Trophoblast cell (in vitro differentiated cells and primary cell): Measurements from ENCODE around the gene POP5.

Experiments
- DNase-seq, 2 donors: peaks; one replicate each; pipeline ENCODE4 v3.0.0-alpha.2; 2016
- H2AFZ ChIP-seq: 2 replicates; pipeline ENCODE4 v1.6.1; 2013; ENCODE audit warnings: low read length, moderate library complexity, mild to moderate bottlenecking; ENCODE audit not compliant: insufficient read depth, poor library complexity
- H2AK5ac ChIP-seq: 2 replicates; pipeline ENCODE4 v1.6.1; 2013; ENCODE audit warnings: mild to moderate bottlenecking, low read length
- H2BK120ac ChIP-seq: 2 replicates; pipeline ENCODE4 v1.6.1; 2013; ENCODE audit warnings: low read length, mild to moderate bottlenecking, moderate library complexity; ENCODE audit not compliant: insufficient read depth, poor library complexity
- H2BK12ac ChIP-seq: 2 replicates; pipeline ENCODE4 v1.6.1; 2013; ENCODE audit warnings: mild to moderate bottlenecking, low read length, moderate library complexity
- H2BK5ac ChIP-seq: 2 replicates; pipeline ENCODE4 v1.6.1; 2013; ENCODE audit warnings: low read length, low read depth, moderate library complexity, mild to moderate bottlenecking; ENCODE audit not compliant: poor library complexity
- H3K14ac ChIP-seq: 2 replicates; pipeline ENCODE4 v1.6.1; 2013; ENCODE audit warnings: mild to moderate bottlenecking, low read length
- H3K18ac ChIP-seq: 2 replicates; pipeline ENCODE4 v1.6.1; 2013; ENCODE audit warnings: mild to moderate bottlenecking, low read length
- H3K23ac ChIP-seq: 2 replicates; pipeline ENCODE4 v1.6.1; 2013; ENCODE audit warnings: low read length
- H3K27ac ChIP-seq: 2 replicates; pipeline ENCODE4 v1.5.1; 2013; ENCODE audit warnings: low read depth, mild to moderate bottlenecking, inconsistent platforms, low read length, moderate library complexity
- H3K27me3 ChIP-seq: 2 replicates; pipeline ENCODE4 v1.6.1; 2013; ENCODE audit warnings: inconsistent platforms, mild to moderate bottlenecking, low read length, moderate library complexity; ENCODE audit not compliant: insufficient read depth
- H3K36me3 ChIP-seq, 2 experiments: 1 replicate in 1 of 2; 2 replicates in 1 of 2; pipeline ENCODE4 v1.6.1; 2013; ENCODE audit warnings: low read length in 2 of 2, mild to moderate bottlenecking in 2 of 2, moderate library complexity in 1 of 2; ENCODE audit not compliant: insufficient read depth in 2 of 2, control insufficient read depth in 1 of 2
- H3K4ac ChIP-seq: 2 replicates; pipeline ENCODE4 v1.6.1; 2013; ENCODE audit warnings: low read depth, mild to moderate bottlenecking, low read length, moderate library complexity
- H3K4me1 ChIP-seq, 2 experiments: 1 replicate in 1 of 2; 2 replicates in 1 of 2; pipeline ENCODE4 v1.6.1; 2013; ENCODE audit warnings: low read length in 2 of 2, mild to moderate bottlenecking in 2 of 2, moderate library complexity in 1 of 2; ENCODE audit not compliant: insufficient read depth in 2 of 2, control insufficient read depth in 1 of 2
- H3K4me2 ChIP-seq: 2 replicates; pipeline ENCODE4 v1.6.1; 2013; ENCODE audit warnings: inconsistent platforms, mild to moderate bottlenecking, low read length, moderate library complexity
- H3K4me3 ChIP-seq: 2 replicates; pipeline ENCODE4 v1.5.1; 2013; ENCODE audit warnings: mild to moderate bottlenecking, low read depth, low read length, inconsistent platforms
- H3K79me1 ChIP-seq: one replicate; pipeline ENCODE4 v1.6.1; 2013; ENCODE audit warnings: low read length
- H3K79me2 ChIP-seq: 2 replicates; pipeline ENCODE4 v1.6.1; 2013; ENCODE audit warnings: low read length, mild to moderate bottlenecking; ENCODE audit not compliant: control insufficient read depth, insufficient read depth, poor library complexity
- H3K9ac ChIP-seq: 2 replicates; pipeline ENCODE4 v1.6.1; 2013; ENCODE audit warnings: mild to moderate bottlenecking, low read length
- H3K9me3 ChIP-seq: 2 replicates; pipeline ENCODE4 v1.6.1; 2013; ENCODE audit warnings: low read depth, mild to moderate bottlenecking, control low read depth, inconsistent platforms, low read length; ENCODE audit not compliant: insufficient read depth
- H4K12ac ChIP-seq: 2 replicates; pipeline ENCODE4 v1.6.1; 2013; ENCODE audit warnings: low read depth, mild to moderate bottlenecking, low read length, moderate library complexity
- H4K8ac ChIP-seq: 2 replicates; pipeline ENCODE4 v1.6.1; 2013; ENCODE audit warnings: low read depth, mild to moderate bottlenecking, low read length, moderate library complexity
- H4K91ac ChIP-seq: one replicate; pipeline ENCODE4 v1.6.1; 2013; ENCODE audit warnings: low read depth, mild to moderate bottlenecking, low read length, moderate library complexity
- WGBS: extraction: QIAGEN DNeasy Blood & Tissue Kit; methylation state at CpG from one replicate; pipeline ENCODE4 v1.1.7; 2013; ENCODE audit warnings: missing lambda C conversion rate; ENCODE audit not compliant: insufficient read length, insufficient coverage; ENCODE audit errors: extremely low coverage; 5-methylcytosine and 5-hydroxymethylcytosine counted together

The POP5 gene

GRCh38 chr12:120592121-120593049, 11.2 kb upstream of the POP5 start:
- no peak overlapping the region for H3K18ac ChIP-seq
- no CpG with 5 or more reads among the region's 8 CpGs for WGBS
- no peak overlapping the region for H2BK5ac ChIP-seq
- H3K4ac ChIP-seq: no peak overlapping the region
- no peak overlapping the region for H3K27ac ChIP-seq
- DNase-seq: no peak
- H2BK12ac ChIP-seq: no peak overlapping the region
- H4K12ac ChIP-seq: no peak overlapping the region
- H3K9me3 ChIP-seq: peaks cover 2% of the 10 kb centered on the region
- H4K91ac ChIP-seq: no peak overlapping the region
- H2BK120ac ChIP-seq: no peak overlapping the region
- H3K14ac ChIP-seq: no peak overlapping the region
- H3K4me3 ChIP-seq: no peak overlapping the region
- H4K8ac ChIP-seq: no peak overlapping the region
- no peak overlapping the region for H3K9ac ChIP-seq
- H3K27me3 ChIP-seq: no peaks in the 10 kb centered on the region
- no peak overlapping the region for H3K4me2 ChIP-seq
- H3K36me3 ChIP-seq: no peaks in the 10 kb centered on the region
- H3K79me1 ChIP-seq: no peaks in the 10 kb centered on the region
- no peak overlapping the region for H2AK5ac ChIP-seq
- no peak overlapping the region for H3K23ac ChIP-seq
- H3K4me1 ChIP-seq: no peaks in the 10 kb centered on the region
- no peaks in the 10 kb centered on the region for H3K79me2 ChIP-seq
- H2AFZ ChIP-seq: no peak overlapping the region

GRCh38 chr12:120590741-120591407, 9.7 kb upstream of the POP5 start:
- Histone ChIP-seq H2BK120ac (no peak overlapping the region), H2BK12ac (no peak overlapping the region), H3K79me1 (no peaks in the 10 kb centered on the region), H3K14ac (no peak overlapping the region), H3K18ac (no peak overlapping the region), H3K9ac (no peak overlapping the region), H4K8ac (no peak overlapping the region), H3K27me3 (no peaks in the 10 kb centered on the region), H3K9me3 (peaks cover 2% of the 10 kb centered on the region), H3K4ac (no peak overlapping the region), H3K4me2 (no peak overlapping the region), H3K23ac (no peak overlapping the region), H4K12ac (no peak overlapping the region), H4K91ac (no peak overlapping the region), H2BK5ac (no peak overlapping the region), H3K4me3 (no peak overlapping the region), H3K27ac (no peak overlapping the region), H2AK5ac (no peak overlapping the region), H3K79me2 (no peaks in the 10 kb centered on the region), H3K4me1 (no peaks in the 10 kb centered on the region), H2AFZ (no peak overlapping the region), H3K36me3 (no peaks in the 10 kb centered on the region)
- WGBS: no CpG with 5 or more reads among the region's 6 CpGs
- DNase-seq: no peak

- Histone ChIP-seq H3K14ac (no peak overlapping the region), H3K4me2 (no peak overlapping the region), H3K4me1 (no peaks in the 10 kb centered on the region), H2BK5ac (no peak overlapping the region), H4K91ac (no peak overlapping the region), H4K12ac (no peak overlapping the region), H3K27me3 (peaks cover 5% of the 10 kb centered on the region), H3K79me1 (no peaks in the 10 kb centered on the region), H3K9me3 (peaks cover 2% of the 10 kb centered on the region), H3K4ac (no peak overlapping the region), H2BK120ac (no peak overlapping the region), H3K23ac (no peak overlapping the region), H2AK5ac (no peak overlapping the region), H3K79me2 (no peaks in the 10 kb centered on the region), H3K36me3 (no peaks in the 10 kb centered on the region), H2BK12ac (no peak overlapping the region), H2AFZ (no peak overlapping the region), H3K4me3 (peak overlapping the region; percentile 30), H3K27ac (no peak overlapping the region), H4K8ac (no peak overlapping the region), H3K18ac (no peak overlapping the region), H3K9ac (no peak overlapping the region)
- no CpG with 5 or more reads among the region's 17 CpGs for WGBS
- no peak for DNase-seq
Measured at GRCh38 chr12:120588948-120589930, 8.0 kb upstream of the POP5 start.

GRCh38 chr12:120588371-120588770, 7.2 kb upstream of the POP5 start:
- peaks cover 0 to 3% of the 10 kb centered on the region in 2 experiments for H3K4me1 ChIP-seq
- no peaks in the 10 kb centered on the region for H3K79me1 ChIP-seq
- no peak for DNase-seq
- no peak overlapping the region for H3K27ac ChIP-seq
- no peak overlapping the region for H4K91ac ChIP-seq
- H2BK12ac ChIP-seq: no peak overlapping the region
- no peak overlapping the region for H3K9ac ChIP-seq
- H3K36me3 ChIP-seq: no peaks in the 10 kb centered on the region
- H4K12ac ChIP-seq: no peak overlapping the region
- no peak overlapping the region for H3K14ac ChIP-seq
- H2BK5ac ChIP-seq: no peak overlapping the region
- H3K23ac ChIP-seq: no peak overlapping the region
- H3K79me2 ChIP-seq: no peaks in the 10 kb centered on the region
- H2BK120ac ChIP-seq: no peak overlapping the region
- H4K8ac ChIP-seq: no peak overlapping the region
- H3K18ac ChIP-seq: no peak overlapping the region
- H2AK5ac ChIP-seq: no peak overlapping the region
- peaks cover 8% of the 10 kb centered on the region for H3K27me3 ChIP-seq
- H3K4ac ChIP-seq: no peak overlapping the region
- WGBS: no CpG with 5 or more reads among the region's 1 CpG
- no peak overlapping the region for H3K4me3 ChIP-seq
- peaks cover 3% of the 10 kb centered on the region for H3K9me3 ChIP-seq
- H2AFZ ChIP-seq: no peak overlapping the region
- no peak overlapping the region for H3K4me2 ChIP-seq
